Stomach (tissue), 4 donors: Measurements from ENCODE around the gene FAM72A.
"Not testable (repeated sequence)": the region's sequence is repeated elsewhere in the genome, so short reads cannot be mapped to it uniquely, and the experiment has no call there.

Experiments used
- EP300 ChIP-seq: sonication (generic); formaldehyde crosslinking; IDR thresholded peaks from one replicate; pipeline ENCODE4 v1.6.1; 2017; ENCODE audit warnings: antibody characterized with exemption
- POLR2A ChIP-seq, 4 donors: fragments of 450-650 bp; IDR thresholded peaks; one replicate each; pipeline ENCODE4 v1.6.1; 2016; ENCODE audit warnings: antibody characterized with exemption in 4 of 4, control low read depth in 2 of 4, mild to moderate bottlenecking in 1 of 4, moderate library complexity in 1 of 4
- POLR2AphosphoS5 ChIP-seq, 3 donors: sonication (generic); formaldehyde crosslinking; IDR thresholded peaks; one replicate each; pipeline ENCODE4 v1.6.1; 2016; ENCODE audit warnings: antibody characterized with exemption in 3 of 3
- TF ChIP-seq, protein P1 (sequence below), 7 experiments: fragments of 450-650 bp in 4 of 7; fragments of 200-600 bp in 3 of 7; sonication (generic) in 3 of 7; IDR thresholded peaks; one replicate each; pipeline ENCODE4 v1.5.1; 2016 to 2019; ENCODE audit warnings: antibody characterized with exemption in 7 of 7, control low read depth in 2 of 7, mild to moderate bottlenecking in 1 of 7

DNA sequence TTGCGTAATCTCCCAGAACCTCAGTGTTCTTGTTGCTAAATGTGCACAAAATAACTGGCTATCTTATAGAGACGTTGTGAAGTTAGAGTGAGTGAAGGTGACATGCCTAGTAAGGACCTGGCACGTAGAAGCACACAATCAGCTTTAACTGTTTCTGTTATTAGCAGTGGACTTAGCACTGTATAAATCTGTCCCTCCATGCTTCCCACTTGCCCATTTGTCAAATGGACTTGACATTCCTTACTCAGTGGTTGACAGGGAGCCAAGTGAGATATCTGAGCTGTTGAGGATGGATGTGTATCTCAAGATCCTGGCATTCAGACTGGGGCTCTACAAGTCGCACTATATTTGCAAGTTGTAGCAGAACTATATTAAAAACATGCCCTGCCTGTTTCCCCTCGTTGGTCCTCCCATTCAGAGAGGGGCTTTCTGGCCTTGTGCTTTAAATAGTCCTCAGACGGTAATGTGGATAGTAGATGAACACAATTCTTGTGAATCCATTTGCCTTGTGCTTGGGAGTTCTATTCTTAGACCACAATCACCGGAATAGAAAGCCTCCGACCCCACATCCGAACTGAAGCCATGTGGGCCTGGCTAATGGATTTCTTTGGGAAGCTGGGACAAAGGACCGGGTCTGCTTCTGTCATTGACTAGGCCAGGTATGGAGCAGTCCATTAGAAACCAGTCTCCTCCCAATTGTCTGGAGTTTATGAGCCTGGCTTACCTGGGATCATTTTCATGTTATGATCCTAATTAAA, 43.7 kb upstream of the FAM72A start:
- TF ChIP-seq, protein P1, sequence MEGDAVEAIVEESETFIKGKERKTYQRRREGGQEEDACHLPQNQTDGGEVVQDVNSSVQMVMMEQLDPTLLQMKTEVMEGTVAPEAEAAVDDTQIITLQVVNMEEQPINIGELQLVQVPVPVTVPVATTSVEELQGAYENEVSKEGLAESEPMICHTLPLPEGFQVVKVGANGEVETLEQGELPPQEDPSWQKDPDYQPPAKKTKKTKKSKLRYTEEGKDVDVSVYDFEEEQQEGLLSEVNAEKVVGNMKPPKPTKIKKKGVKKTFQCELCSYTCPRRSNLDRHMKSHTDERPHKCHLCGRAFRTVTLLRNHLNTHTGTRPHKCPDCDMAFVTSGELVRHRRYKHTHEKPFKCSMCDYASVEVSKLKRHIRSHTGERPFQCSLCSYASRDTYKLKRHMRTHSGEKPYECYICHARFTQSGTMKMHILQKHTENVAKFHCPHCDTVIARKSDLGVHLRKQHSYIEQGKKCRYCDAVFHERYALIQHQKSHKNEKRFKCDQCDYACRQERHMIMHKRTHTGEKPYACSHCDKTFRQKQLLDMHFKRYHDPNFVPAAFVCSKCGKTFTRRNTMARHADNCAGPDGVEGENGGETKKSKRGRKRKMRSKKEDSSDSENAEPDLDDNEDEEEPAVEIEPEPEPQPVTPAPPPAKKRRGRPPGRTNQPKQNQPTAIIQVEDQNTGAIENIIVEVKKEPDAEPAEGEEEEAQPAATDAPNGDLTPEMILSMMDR (IDR thresholded peaks at IDR 0.05): not testable (repeated sequence)
- TF ChIP-seq POLR2A (IDR thresholded peaks at IDR 0.05); EP300; POLR2AphosphoS5 (IDR thresholded peaks at IDR 0.05): not testable (repeated sequence)
